Ascending aorta (tissue), 2 donors: ENCODE data around the gene NHEJ1. TPM values are rescaled to one million over a fixed set of nuclear protein-coding genes. Genes with fewer than 3 reads are reported as not detected.

Experiments used
- DNase-seq, 2 donors: peaks; one replicate each; pipeline ENCODE4 v3.0.0-alpha.2; 2019; ENCODE audit warnings: low spot score in 2 of 2
- H3K27ac ChIP-seq, 2 donors: fragments of 200-600 bp; sonication (generic); one replicate each; pipeline ENCODE4 v1.5.1; 2016 to 2017; ENCODE audit warnings: mild to moderate bottlenecking in 1 of 2
- H3K27me3 ChIP-seq: fragments of 200-600 bp; sonication (generic); one replicate; pipeline ENCODE4 v1.5.1; 2017
- H3K36me3 ChIP-seq, 2 donors: fragments of 200-600 bp; sonication (generic); one replicate each; pipeline ENCODE4 v1.5.1; 2016
- H3K4me1 ChIP-seq, 2 donors: fragments of 200-600 bp; sonication (generic); one replicate each; pipeline ENCODE4 v1.5.1; 2016 to 2017; ENCODE audit warnings: mild to moderate bottlenecking in 1 of 2
- H3K4me3 ChIP-seq, 2 donors: fragments of 200-600 bp; sonication (generic); one replicate each; pipeline ENCODE4 v1.5.1; 2016 to 2017; ENCODE audit warnings: mild to moderate bottlenecking in 1 of 2
- H3K9me3 ChIP-seq, 2 donors: fragments of 200-600 bp; sonication (generic); one replicate each; pipeline ENCODE4 v1.5.1; 2016
- intact Hi-C: fragments of 100-400 bp; cut with DNase I; formaldehyde crosslinking; loops from one replicate; pipeline ENCODE4 v1.15.1; 2023
- total RNA-seq: library from RNA; depleted of rRNA; stranded (reverse); fragments of >200 nt; gene quantifications from one replicate; pipeline ENCODE4 v1.1.0, GENCODE V29; 2016
- TF ChIP-seq, protein P1 (sequence below), 3 experiments: fragments of 200-600 bp in 2 of 3; fragments of 450-650 bp in 1 of 3; sonication (generic) in 2 of 3; IDR thresholded peaks; one replicate each; pipeline ENCODE4 v1.5.1; 2016 to 2019; ENCODE audit warnings: antibody characterized with exemption in 3 of 3, mild to moderate bottlenecking in 1 of 3, moderate library complexity in 1 of 3

Gene NHEJ1
- total RNA-seq, 1 donor from 2014 or later = 21.6 TPM

DNA sequence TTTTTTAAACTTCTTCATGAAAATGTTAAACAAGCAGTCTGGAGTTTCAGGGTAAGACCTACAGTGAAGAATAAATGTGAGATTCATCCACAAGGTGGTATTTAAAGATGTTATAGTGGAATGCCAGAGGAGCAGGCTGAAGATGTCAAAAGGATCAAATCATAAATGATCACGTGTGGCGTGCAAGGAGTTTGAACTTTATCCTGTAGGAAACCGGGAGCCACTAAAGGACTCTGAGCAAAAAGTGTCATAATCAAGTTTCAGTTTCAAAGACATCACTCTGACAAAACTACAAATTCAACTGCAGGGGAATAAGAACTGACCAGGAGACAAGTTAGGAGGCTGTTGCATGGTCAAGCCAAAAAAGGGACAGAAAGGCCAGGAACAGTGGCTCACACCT, 19.9 kb downstream of the NHEJ1 start:
- Histone ChIP-seq H3K27me3 (no peaks in the 10 kb centered on the region), H3K4me1 (peaks cover 0 to 9% of the 10 kb centered on the region in 2 donors), H3K27ac (no peak overlapping the region), H3K36me3 (peaks cover 13 to 37% of the 10 kb centered on the region in 2 donors), H3K4me3 (no peak overlapping the region), H3K9me3 (no peaks in the 10 kb centered on the region)
- TF ChIP-seq, protein P1, sequence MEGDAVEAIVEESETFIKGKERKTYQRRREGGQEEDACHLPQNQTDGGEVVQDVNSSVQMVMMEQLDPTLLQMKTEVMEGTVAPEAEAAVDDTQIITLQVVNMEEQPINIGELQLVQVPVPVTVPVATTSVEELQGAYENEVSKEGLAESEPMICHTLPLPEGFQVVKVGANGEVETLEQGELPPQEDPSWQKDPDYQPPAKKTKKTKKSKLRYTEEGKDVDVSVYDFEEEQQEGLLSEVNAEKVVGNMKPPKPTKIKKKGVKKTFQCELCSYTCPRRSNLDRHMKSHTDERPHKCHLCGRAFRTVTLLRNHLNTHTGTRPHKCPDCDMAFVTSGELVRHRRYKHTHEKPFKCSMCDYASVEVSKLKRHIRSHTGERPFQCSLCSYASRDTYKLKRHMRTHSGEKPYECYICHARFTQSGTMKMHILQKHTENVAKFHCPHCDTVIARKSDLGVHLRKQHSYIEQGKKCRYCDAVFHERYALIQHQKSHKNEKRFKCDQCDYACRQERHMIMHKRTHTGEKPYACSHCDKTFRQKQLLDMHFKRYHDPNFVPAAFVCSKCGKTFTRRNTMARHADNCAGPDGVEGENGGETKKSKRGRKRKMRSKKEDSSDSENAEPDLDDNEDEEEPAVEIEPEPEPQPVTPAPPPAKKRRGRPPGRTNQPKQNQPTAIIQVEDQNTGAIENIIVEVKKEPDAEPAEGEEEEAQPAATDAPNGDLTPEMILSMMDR (IDR thresholded peaks at IDR 0.05) = no peak
- DNase-seq = no peak
- intact Hi-C loops = no loop called here

DNA sequence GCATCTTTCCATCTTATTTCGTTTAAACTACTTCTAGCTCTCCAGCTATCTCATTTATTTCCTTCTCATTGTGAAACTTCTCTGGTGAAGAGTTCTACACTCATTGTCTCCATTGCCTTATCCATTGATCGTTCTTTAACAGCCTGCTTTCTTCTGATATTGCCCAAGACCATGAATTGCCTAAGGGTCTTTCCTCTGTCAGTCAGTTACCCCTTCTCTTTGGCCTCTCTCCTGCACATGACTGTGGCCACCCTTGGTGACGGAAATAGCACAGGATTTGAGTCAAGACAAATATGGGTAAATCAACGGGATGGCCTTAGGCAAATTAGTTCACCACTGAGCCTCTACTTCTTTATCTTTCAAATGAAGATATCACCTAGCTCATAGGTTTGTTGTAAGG, 26.6 kb downstream of the NHEJ1 start:
- intact Hi-C loops = no loop called here
- H3K9me3 ChIP-seq = no peaks in the 10 kb centered on the region
- no peak for DNase-seq
- TF ChIP-seq, protein P1 (IDR thresholded peaks at IDR 0.05) = no peak
- no peaks in the 10 kb centered on the region for H3K27me3 ChIP-seq
- H3K36me3 ChIP-seq = no peaks in the 10 kb centered on the region
- H3K27ac ChIP-seq = no peak overlapping the region
- H3K4me3 ChIP-seq = no peak overlapping the region
- H3K4me1 ChIP-seq = no peaks in the 10 kb centered on the region

DNA sequence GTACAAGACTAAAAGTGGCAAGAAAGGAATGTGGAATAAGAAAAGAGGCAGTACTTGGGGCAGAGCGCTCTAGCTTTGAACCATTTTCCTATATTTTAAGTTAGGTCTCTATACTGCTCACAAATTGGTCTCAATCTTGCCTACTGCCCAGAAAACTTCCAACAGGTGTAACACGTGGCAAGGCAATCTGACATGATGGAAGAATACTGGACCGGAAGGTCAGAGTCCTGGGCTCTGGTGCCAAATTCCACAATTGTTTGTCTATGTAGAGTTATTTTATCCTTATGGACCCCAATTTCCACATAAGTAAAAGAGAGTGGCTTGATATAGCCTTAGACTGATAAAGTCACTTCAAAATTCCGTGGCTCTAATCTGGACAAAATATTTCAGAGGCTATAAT, 28.9 kb downstream of the NHEJ1 start:
- H3K4me3 ChIP-seq = no peak overlapping the region

DNA sequence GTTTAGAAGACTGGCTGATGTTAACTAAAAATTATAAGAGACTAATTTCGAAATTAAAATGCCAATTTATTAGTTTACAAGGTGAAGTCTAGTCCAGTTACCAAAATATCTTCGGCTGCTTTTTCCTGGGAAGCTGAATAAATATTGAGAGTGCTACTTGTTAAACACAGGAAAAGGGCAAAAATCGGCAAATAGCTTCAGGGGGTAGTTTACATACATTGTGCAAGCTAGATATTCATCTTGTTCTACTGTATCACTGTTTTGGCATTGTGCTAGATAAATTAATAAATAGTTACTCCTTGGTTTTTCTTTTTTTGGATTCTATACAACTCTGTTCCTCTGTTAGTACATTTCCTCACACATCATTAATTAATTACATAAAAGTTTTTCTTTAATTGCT, 29.3 kb downstream of the NHEJ1 start:
- Histone ChIP-seq H3K4me3 (no peak overlapping the region), H3K27me3 (no peaks in the 10 kb centered on the region), H3K9me3 (no peaks in the 10 kb centered on the region), H3K36me3 (no peaks in the 10 kb centered on the region), H3K4me1 (peaks cover 0 to 4% of the 10 kb centered on the region in 2 donors), H3K27ac (no peak overlapping the region)
- intact Hi-C loops = no loop called here
- no peak for DNase-seq
- TF ChIP-seq, protein P1 (IDR thresholded peaks at IDR 0.05) = no peak

More for the DNA sequence above, 28.9 kb downstream of the NHEJ1 start:
- peaks cover 0 to 4% of the 10 kb centered on the region in 2 donors for H3K4me1 ChIP-seq
- H3K36me3 ChIP-seq = no peaks in the 10 kb centered on the region
- no peaks in the 10 kb centered on the region for H3K27me3 ChIP-seq
- intact Hi-C loops = no loop called here
- no peak for DNase-seq
- TF ChIP-seq, protein P1 (IDR thresholded peaks at IDR 0.05) = no peak
- no peak overlapping the region for H3K27ac ChIP-seq
- no peaks in the 10 kb centered on the region for H3K9me3 ChIP-seq

DNA sequence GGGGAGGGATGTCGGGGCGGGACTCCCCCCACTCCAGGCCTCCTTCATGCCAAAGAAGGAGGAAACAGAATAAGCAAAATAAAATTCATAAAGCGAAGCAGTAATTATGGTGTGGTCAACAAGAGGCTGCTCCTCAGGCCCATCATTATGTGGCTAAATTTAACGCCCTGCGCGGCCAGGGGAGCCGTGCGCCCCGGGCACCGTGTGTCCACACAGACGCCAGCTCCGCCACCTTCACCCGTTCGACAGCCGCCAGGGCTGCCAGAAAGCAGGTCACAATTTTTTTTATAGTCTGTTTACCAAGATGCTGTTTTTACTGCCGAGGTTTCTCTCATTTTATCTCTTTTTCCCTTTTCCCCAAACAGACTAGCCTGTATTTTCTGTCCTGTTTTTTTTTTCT, 31.0 kb downstream of the NHEJ1 start:
- Histone ChIP-seq H3K9me3 (no peaks in the 10 kb centered on the region), H3K4me1 (peaks cover 0 to 4% of the 10 kb centered on the region in 2 donors), H3K27ac (no peak overlapping the region), H3K27me3 (no peaks in the 10 kb centered on the region), H3K36me3 (no peaks in the 10 kb centered on the region), H3K4me3 (no peak overlapping the region)
- TF ChIP-seq, protein P1 (IDR thresholded peaks at IDR 0.05) = no peak
- no peak for DNase-seq
- intact Hi-C loops = no loop called here

DNA sequence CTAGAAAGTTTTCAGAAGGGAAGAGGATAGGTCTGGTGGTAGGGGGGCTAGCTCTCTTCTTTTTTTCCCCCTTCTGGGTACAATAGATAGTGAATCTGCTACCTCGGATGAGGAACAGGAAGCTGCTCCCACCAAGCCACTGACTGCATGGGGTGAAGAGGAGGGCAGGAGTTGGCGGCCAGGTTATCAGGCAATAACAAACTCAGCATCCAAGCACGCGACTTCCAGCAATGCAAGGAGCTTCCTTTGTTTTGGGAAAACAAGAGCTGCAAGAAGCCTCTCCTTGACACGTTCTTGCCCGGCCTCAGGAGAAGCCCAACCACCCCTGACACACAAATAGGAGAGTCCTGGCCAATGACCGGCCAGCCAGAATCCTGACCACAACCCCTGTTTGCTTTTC, 32.2 kb downstream of the NHEJ1 start:
- TF ChIP-seq, protein P1 (IDR thresholded peaks at IDR 0.05) = no peak
- Histone ChIP-seq H3K9me3 (no peaks in the 10 kb centered on the region), H3K4me3 (no peak overlapping the region), H3K27ac (no peak overlapping the region), H3K27me3 (no peaks in the 10 kb centered on the region), H3K4me1 (peaks cover 0 to 4% of the 10 kb centered on the region in 2 donors), H3K36me3 (no peaks in the 10 kb centered on the region)
- no peak for DNase-seq
- intact Hi-C loops = no loop called here
